Sigmoid colon (tissue), 7 donors: ENCODE measurements around the gene SET. TPM values are rescaled to one million over a fixed set of nuclear protein-coding genes. Genes with fewer than 3 reads are reported as not detected.

Experiments used
- DNase-seq: peaks from one replicate; pipeline ENCODE4 v3.0.0-alpha.2; 2019
- H3K27ac ChIP-seq, 4 donors: fragments of 200-600 bp; sonication (generic); one replicate each; pipeline ENCODE4 v1.5.1; 2016 to 2019; ENCODE audit warnings: mild to moderate bottlenecking in 1 of 4
- H3K27me3 ChIP-seq, 3 donors: fragments of 200-600 bp; sonication (generic); one replicate each; pipeline ENCODE4 v1.5.1; 2019; ENCODE audit warnings: mild to moderate bottlenecking in 1 of 3
- H3K36me3 ChIP-seq, 4 donors: fragments of 200-600 bp; sonication (generic); one replicate each; pipeline ENCODE4 v1.5.1; 2016 to 2019
- H3K4me1 ChIP-seq, 4 donors: fragments of 200-600 bp; sonication (generic); one replicate each; pipeline ENCODE4 v1.5.1; 2017 to 2019
- H3K4me3 ChIP-seq, 4 donors: fragments of 200-600 bp; sonication (generic); one replicate each; pipeline ENCODE4 v1.5.1; 2017 to 2019; ENCODE audit warnings: mild to moderate bottlenecking in 2 of 4, moderate library complexity in 1 of 4
- H3K9me3 ChIP-seq, 4 donors: fragments of 200-600 bp in 3 of 4; sonication (generic) in 3 of 4; one replicate each; pipeline versions ENCODE4 v1.5.1 to v1.6.1; 2013 to 2019
- CTCF ChIP-seq, 4 experiments: fragments of 450-650 bp in 3 of 4; fragments of 200-600 bp in 1 of 4; IDR thresholded peaks; one replicate each; pipeline ENCODE4 v1.5.1; 2016 to 2019; ENCODE audit warnings: antibody characterized with exemption in 4 of 4, mild to moderate bottlenecking in 3 of 4, moderate library complexity in 2 of 4
- EP300 ChIP-seq, 4 donors: sonication (generic); formaldehyde crosslinking; IDR thresholded peaks; one replicate each; pipeline ENCODE4 v1.6.1; 2017; ENCODE audit warnings: antibody characterized with exemption in 4 of 4
- POLR2A ChIP-seq, 2 donors: fragments of 450-650 bp; IDR thresholded peaks; one replicate each; pipeline ENCODE4 v1.6.1; 2016; ENCODE audit warnings: antibody characterized with exemption in 2 of 2, mild to moderate bottlenecking in 2 of 2, moderate library complexity in 2 of 2
- POLR2AphosphoS5 ChIP-seq, 4 donors: sonication (generic); formaldehyde crosslinking; IDR thresholded peaks; one replicate each; pipeline ENCODE4 v1.6.1; 2017; ENCODE audit warnings: antibody characterized with exemption in 4 of 4
- WGBS, 2 donors: extraction: QIAGEN DNeasy Blood & Tissue Kit; methylation state at CpG; one replicate each; pipeline ENCODE4 v1.1.7; 2013; 5-methylcytosine and 5-hydroxymethylcytosine counted together
- intact Hi-C: fragments of 100-400 bp; cut with DNase I; formaldehyde crosslinking; loops from one replicate; pipeline ENCODE4 v1.15.1; 2023
- polyA plus RNA-seq, 3 donors: library from polyadenylated mRNA; stranded (reverse); fragments of 200-250 nt; gene quantifications; one replicate each; pipeline ENCODE4 v1.2.3, GENCODE V29; 2013
- total RNA-seq, 4 donors: library from RNA; depleted of rRNA; stranded (reverse); fragments of >200 nt; gene quantifications; one replicate each; pipeline ENCODE4 v1.1.0, GENCODE V29; 2016
- donor health status: healthy with polysubstance abuse.
- donor health status: Bipolar disorder and iron deficiency.
- donor health status: healthy.

The SET gene
- total and polyA plus RNA-seq, 7 donors, result 77.2 to 195 (median 182) TPM

GRCh38 chr9:128718047-128718446 is 29.0 kb downstream of the SET start:
- Histone ChIP-seq H3K27me3 (no peaks in the 10 kb centered on the region), H3K9me3 (no peaks in the 10 kb centered on the region), H3K36me3 (no peaks in the 10 kb centered on the region), H3K27ac (no peak overlapping the region), H3K4me3 (no peak overlapping the region), H3K4me1 (peaks cover 0 to 2% (median under 1%) of the 10 kb centered on the region in 4 donors)
- 81 to 88% methylated on average over 8 of the region's 8 CpGs for WGBS, 2 donors
- intact Hi-C loops, result no loop called here
- no peak for DNase-seq
- TF ChIP-seq CTCF (IDR thresholded peaks at IDR 0.05), result no peak
- no peak for TF ChIP-seq POLR2AphosphoS5 (IDR thresholded peaks at IDR 0.05)
- TF ChIP-seq POLR2A (IDR thresholded peaks at IDR 0.05), result no peak
- TF ChIP-seq EP300 (IDR thresholded peaks at IDR 0.05), result no peak

GRCh38 chr9:128718475-128718874 is 29.5 kb downstream of the SET start:
- no peaks in the 10 kb centered on the region for H3K36me3 ChIP-seq
- no peaks in the 10 kb centered on the region for H3K27me3 ChIP-seq
- no peak overlapping the region for H3K4me3 ChIP-seq
- H3K9me3 ChIP-seq, result no peaks in the 10 kb centered on the region
- intact Hi-C loops, result no loop called here
- TF ChIP-seq CTCF (IDR thresholded peaks at IDR 0.05), result no peak
- TF ChIP-seq EP300 (IDR thresholded peaks at IDR 0.05), result no peak
- no peak for TF ChIP-seq POLR2AphosphoS5 (IDR thresholded peaks at IDR 0.05)
- no peak for TF ChIP-seq POLR2A (IDR thresholded peaks at IDR 0.05)
- no peak for DNase-seq
- peaks cover 0 to 6% (median 2%) of the 10 kb centered on the region in 4 donors for H3K4me1 ChIP-seq
- H3K27ac ChIP-seq, result no peak overlapping the region
- WGBS, 2 donors, result 48 to 80% methylated on average over 5 of the region's 5 CpGs

DNA sequence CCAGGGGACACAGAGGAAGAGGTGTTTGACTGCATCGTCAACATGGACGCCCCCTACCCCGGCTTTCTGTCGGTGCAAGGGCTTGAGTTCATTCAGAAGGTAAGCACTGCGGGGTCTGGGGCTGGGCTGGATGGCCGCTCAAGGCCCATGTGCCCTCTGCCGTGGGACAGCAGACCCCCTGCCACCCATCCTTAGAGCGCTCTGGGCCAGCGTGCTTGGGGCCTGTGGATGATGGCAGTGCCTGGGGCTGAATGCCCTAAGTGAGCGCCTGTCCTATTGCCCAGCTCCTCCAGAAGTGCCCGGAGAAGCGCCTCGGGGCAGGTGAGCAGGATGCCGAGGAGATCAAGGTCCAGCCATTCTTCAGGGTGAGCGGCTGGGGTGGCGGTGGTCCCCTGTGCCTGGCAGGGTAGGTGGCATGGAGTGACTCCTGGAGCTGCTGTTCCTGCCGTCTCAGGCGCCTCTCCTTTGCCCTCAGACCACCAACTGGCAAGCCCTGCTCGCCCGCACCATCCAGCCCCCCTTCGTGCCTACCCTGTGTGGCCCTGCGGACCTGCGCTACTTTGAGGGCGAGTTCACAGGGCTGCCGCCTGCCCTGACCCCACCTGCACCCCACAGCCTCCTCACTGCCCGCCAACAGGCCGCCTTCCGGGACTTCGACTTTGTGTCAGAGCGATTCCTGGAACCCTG is 31.0 kb downstream of the SET start:
- H3K36me3 ChIP-seq, result no peaks in the 10 kb centered on the region
- DNase-seq, result no peak
- H3K27me3 ChIP-seq, result no peaks in the 10 kb centered on the region
- WGBS, 2 donors, result 88 to 92% methylated on average over 30 of the region's 30 CpGs
- no peak for TF ChIP-seq CTCF (IDR thresholded peaks at IDR 0.05)
- TF ChIP-seq POLR2A (IDR thresholded peaks at IDR 0.05), result no peak
- no peak for TF ChIP-seq POLR2AphosphoS5 (IDR thresholded peaks at IDR 0.05)
- no peak for TF ChIP-seq EP300 (IDR thresholded peaks at IDR 0.05)
- H3K4me1 ChIP-seq, result peaks cover 0 to 16% (median 10%) of the 10 kb centered on the region in 4 donors
- no peaks in the 10 kb centered on the region for H3K9me3 ChIP-seq
- intact Hi-C loops, result no loop called here
- H3K4me3 ChIP-seq, result no peak overlapping the region
- no peak overlapping the region for H3K27ac ChIP-seq

DNA sequence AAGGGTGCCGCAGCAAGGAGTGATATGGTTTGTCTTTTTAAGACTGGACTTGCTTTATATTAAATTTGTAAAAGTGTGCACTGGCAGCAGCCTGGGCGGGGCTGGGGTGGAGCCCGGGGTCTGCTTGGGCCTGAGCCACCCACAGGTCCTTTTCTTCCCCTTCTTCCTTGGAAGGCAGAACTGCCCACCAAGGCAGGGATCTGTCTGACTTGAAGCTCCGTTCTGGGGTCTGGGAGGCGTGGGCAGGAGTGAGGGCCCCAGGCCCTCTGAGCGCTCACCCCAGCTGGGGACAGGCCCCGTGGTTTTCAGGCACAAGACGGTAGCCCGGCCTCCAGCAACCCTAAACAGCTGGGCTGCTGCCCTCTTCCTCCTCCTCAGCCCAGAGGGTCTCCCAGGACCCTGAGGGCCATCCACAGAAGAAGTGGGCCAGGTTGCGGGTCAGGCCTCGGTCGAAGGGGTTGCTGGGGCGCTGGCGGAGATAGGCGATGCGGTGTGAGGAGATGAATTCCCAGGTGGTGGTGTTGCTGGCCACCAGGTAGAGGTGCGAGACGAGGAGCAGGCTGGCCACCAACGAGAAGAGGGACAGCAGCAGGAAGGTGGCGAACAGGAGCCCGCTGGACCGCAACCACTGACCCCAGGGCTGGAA is 31.9 kb downstream of the SET start:
- TF ChIP-seq CTCF (IDR thresholded peaks at IDR 0.05) (no peak), EP300 (IDR thresholded peaks at IDR 0.05) (no peak), POLR2AphosphoS5 (IDR thresholded peaks at IDR 0.05) (no peak), POLR2A (IDR thresholded peaks at IDR 0.05) (no peak)
- Histone ChIP-seq H3K9me3 (no peaks in the 10 kb centered on the region), H3K36me3 (no peaks in the 10 kb centered on the region), H3K4me3 (no peak overlapping the region), H3K27me3 (no peaks in the 10 kb centered on the region), H3K4me1 (peaks cover 0 to 16% (median 10%) of the 10 kb centered on the region in 4 donors), H3K27ac (no peak overlapping the region)
- intact Hi-C loops, result no loop called here
- WGBS, 2 donors, result 89 to 92% methylated on average over 22 of the region's 22 CpGs
- DNase-seq, result no peak
